Fibroblast of the aortic adventitia (primary cell): Measurements from ENCODE around the gene RIMS4. TPM values are rescaled to one million over a fixed set of nuclear protein-coding genes. Genes with fewer than 3 reads are reported as not detected.

Experiments
- DNase-seq: peaks from one replicate; pipeline ENCODE4 v3.0.0-alpha.2; 2010; ENCODE audit warnings: low read depth
- H3K4me3 ChIP-seq: 2 replicates; pipeline ENCODE4 v1.5.1; 2011; ENCODE audit warnings: low read depth, mild to moderate bottlenecking, control low read depth, low read length, moderate library complexity
- total RNA-seq: library from RNA; depleted of rRNA; stranded (reverse); fragments of >200 nt; gene quantifications from 2 replicates; pipeline ENCODE4 v1.2.3, GENCODE V29; 2012; ENCODE audit warnings: low replicate concordance
- TF ChIP-seq, protein P1 (sequence below): IDR thresholded peaks from 2 replicates; pipeline ENCODE4 v1.5.1; 2011; ENCODE audit warnings: mild to moderate bottlenecking, low read length, control low read depth, inconsistent platforms; ENCODE audit not compliant: insufficient read depth

RIMS4 gene
- total RNA-seq, 1 donor = 0.27 TPM

DNA sequence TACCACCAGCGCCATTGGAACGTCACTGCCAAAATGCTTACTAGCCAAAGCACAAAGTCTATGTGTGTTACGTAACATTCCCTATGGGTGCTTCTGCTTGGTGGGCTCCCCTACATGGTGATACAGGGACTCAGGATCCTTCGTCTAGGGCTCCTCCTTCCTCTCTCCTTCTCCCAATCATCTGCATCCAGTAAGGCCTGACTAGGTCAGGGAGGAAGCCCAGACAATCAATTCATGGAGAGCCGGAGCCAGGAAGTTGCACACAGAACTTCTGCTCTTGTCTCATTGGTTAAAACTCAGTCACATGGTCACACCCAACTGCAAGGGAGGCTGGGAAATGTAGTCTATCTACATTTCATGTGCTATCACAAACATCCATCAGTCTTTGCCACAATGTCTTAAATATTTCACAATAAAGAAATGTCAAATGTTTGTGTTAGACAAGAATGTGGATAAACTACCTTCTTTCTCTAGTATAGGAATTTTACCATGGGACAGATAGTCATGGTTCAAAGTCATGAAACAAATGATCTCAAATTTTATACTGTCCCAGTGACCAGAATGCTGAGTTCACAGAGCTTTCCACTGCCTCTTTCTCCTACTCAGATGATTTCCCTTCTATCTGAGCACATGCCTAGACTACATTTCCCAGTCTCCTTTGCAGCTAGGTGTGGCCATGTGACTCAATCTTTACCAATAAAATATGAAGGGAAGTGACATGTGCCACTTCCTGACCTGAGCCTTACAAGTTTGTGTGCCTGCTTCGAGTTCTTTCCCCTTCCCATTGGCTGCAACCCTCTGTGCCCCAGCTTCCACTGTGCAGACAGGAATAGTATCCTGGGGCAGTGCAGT, 74.0 kb downstream of the RIMS4 start:
- H3K4me3 ChIP-seq = no peak overlapping the region
- DNase-seq = peak; percentile 85
- TF ChIP-seq, protein P1, sequence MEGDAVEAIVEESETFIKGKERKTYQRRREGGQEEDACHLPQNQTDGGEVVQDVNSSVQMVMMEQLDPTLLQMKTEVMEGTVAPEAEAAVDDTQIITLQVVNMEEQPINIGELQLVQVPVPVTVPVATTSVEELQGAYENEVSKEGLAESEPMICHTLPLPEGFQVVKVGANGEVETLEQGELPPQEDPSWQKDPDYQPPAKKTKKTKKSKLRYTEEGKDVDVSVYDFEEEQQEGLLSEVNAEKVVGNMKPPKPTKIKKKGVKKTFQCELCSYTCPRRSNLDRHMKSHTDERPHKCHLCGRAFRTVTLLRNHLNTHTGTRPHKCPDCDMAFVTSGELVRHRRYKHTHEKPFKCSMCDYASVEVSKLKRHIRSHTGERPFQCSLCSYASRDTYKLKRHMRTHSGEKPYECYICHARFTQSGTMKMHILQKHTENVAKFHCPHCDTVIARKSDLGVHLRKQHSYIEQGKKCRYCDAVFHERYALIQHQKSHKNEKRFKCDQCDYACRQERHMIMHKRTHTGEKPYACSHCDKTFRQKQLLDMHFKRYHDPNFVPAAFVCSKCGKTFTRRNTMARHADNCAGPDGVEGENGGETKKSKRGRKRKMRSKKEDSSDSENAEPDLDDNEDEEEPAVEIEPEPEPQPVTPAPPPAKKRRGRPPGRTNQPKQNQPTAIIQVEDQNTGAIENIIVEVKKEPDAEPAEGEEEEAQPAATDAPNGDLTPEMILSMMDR = no peak

DNA sequence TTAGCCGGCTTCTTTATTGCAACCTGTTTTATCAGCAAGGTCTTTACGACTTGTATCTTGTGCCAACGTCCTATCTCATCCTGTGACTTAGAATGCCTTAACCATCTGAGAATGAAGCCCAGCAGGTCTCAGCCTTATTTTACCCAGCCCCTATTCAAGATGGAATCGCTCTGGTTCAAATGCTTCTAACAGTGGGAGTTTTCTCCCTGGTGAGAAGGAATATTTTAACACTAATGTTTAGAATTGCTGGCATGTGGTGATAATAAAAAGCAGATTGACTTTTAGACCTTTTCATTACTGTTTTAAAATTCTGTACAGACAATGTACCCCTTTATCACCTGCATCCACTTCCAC, 74.6 kb downstream of the RIMS4 start:
- TF ChIP-seq, protein P1 = no peak
- no peak overlapping the region for H3K4me3 ChIP-seq
- DNase-seq = no peak

DNA sequence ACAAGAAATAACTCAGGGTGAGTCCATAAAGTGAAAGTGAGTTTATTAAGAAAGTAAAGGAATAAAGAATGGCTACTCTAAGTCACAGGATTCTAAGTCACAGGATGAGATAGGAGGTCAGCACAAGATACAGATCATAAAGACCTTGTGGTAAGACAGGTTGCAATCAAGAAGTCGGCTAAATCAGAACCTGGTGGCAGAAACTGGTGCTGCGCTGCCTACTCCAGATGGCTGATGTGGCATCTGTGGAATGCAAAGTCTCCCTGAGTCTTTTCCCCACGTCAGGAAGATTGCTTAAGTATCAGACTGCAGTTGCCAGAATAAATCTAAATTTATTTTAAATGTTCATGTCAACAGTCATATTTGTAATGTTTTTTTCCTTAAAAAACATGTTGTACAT, 75.4 kb downstream of the RIMS4 start:
- no peak overlapping the region for H3K4me3 ChIP-seq
- DNase-seq = peak; percentile 79
- TF ChIP-seq, protein P1 = peak; percentile 36

DNA sequence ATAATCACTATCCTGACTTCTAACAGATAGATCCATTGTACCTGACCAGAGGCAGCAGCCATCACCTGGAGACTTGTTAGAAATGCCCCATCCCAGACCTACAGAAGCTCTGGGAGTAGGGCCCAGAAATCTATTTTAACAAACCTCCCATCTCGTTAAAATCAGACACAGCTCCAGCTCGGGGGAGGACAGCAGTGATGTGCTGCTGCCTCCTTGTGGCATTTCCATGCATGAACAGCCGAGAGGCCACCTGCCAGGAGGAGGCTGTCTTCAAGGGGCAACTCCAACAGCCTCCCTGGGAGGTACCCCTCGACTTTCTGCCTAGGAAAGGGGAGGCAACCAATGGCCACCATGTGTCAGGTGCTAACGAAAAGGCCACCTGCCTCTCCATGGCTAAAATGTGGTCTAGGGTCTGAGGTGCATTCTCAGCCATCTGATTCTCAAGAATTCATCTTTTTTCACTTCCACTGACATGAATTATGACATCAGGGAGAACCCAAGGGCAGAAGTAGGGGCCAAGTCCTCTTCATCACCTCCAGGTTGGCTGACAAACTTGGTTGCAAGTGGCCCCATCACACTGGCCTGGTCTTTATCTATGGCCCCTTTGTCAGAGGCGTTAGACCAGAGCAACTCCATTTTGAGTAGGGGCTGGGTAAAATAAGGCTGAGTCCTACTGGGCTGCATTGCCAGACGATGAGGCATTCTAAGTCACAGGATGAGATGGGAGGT, 76.8 kb downstream of the RIMS4 start:
- TF ChIP-seq, protein P1 = peak; percentile 95
- H3K4me3 ChIP-seq = no peak overlapping the region
- DNase-seq = peak; percentile 82

DNA sequence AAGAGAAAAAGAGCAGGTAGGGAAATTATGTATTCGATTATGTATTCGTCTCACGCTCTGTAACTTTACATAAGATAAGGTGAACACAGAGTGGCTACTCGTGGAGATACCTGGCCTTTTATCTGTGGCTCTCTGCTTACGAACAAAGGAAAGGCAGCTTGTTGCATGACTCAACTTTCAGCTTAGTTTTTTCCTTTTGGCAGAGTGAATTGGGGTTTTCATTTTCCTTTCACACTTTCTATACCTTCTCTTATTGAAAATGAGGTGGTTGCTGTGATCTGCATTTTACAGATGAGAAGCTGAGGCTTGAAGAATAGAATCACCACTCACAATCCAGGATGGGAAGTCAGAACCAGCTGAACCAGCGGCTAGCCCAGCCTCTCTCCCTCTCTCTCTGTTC, 78.0 kb downstream of the RIMS4 start:
- H3K4me3 ChIP-seq = no peak overlapping the region
- TF ChIP-seq, protein P1 = no peak
- DNase-seq = peak; percentile 43

DNA sequence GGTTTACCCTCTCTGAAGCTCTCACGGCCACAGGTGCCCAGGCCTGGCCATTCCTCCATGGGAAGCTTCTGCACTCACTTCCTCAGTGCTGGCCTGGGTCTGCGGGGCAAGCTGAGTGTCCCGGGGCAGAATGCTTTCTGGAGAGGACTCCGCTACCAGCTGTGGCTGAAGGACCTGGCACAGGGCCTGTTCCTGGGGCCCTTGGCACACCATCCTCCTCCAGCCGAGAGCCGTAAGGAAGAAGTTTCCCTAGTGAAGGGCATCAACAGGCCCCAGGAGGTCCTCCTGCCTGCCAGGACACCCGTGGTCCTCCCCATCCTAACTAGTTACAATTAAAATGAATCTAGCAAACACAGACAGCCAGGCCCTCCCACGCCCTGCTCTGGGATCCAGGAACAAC, 78.7 kb downstream of the RIMS4 start:
- TF ChIP-seq, protein P1 = no peak
- no peak for DNase-seq
- no peak overlapping the region for H3K4me3 ChIP-seq
